B cell (primary cell): ENCODE results near the gene CST9L.

Experiments
- CTCF ChIP-seq: fragments of 200-600 bp; IDR thresholded peaks from one replicate; pipeline ENCODE4 v1.8.0; 2022; ENCODE audit warnings: antibody characterized with exemption, mild to moderate bottlenecking
- EZH2 ChIP-seq: IDR thresholded peaks from 2 replicates; pipeline ENCODE4 v1.6.1; 2012; ENCODE audit warnings: borderline replicate concordance, low read depth, mild to moderate bottlenecking, moderate library complexity, low read length; ENCODE audit not compliant: insufficient read depth, poor library complexity, severe bottlenecking

GRCh38 chr20:23608251-23608846 lies 40.1 kb upstream of the CST9L start:
- no peak for TF ChIP-seq CTCF
- no peak for TF ChIP-seq EZH2
